HepG2 (cell line): ENCODE measurements around the gene CELF4. TPM values are rescaled to one million over a fixed set of nuclear protein-coding genes. Genes with fewer than 3 reads are reported as not detected.

Experiments
- ATAC-seq: fragments of 200-7000 bp; cut with Tn5 transposase; 3 replicates; pipeline ENCODE4 v1.9.1; 2020; ENCODE audit warnings: mild to moderate bottlenecking, moderate library complexity
- BruUV-seq: library from RNA; stranded (reverse); fragments of 400-500 nt; replicated peaks from 2 replicates; lab custom pipeline; 2021; lab: Mats Ljungman, UMichigan
- CTCF ChIA-PET: fragments of 300-600 bp; formaldehyde crosslinking; extraction: SDS; loops from one replicate; lab custom pipeline; 2021; ENCODE audit warnings: low total read pairs, inconsistent platforms, low intra/inter-chr PET ratio; lab: Yijun Ruan, JAX
- POLR2A ChIA-PET: fragments of 350-600 bp; sonication (Branson Sonifier 250); formaldehyde crosslinking; loops from one replicate; lab custom pipeline; 2020; ENCODE audit warnings: antibody characterized with exemption, inconsistent platforms; lab: Yijun Ruan, JAX
- DNase-seq: peaks from one replicate; pipeline ENCODE4 v3.0.0-alpha.2; 2015; ENCODE audit warnings: low spot score
- FAIRE-seq: peaks from 3 replicates; lab custom pipeline; 2011; peaks lifted over from hg19 to GRCh38; lab: Jason Lieb, UNC
- H2AFZ ChIP-seq: one replicate; pipeline ENCODE4 v1.6.1; 2011; ENCODE audit warnings: low read length, inconsistent platforms
- H3K27ac ChIP-seq: fragments of 300-600 bp; 3 replicates; pipeline ENCODE4 v1.8.0; 2011; ENCODE audit warnings: mixed run types, mild to moderate bottlenecking, mixed read lengths, low read length, inconsistent platforms; ENCODE audit not compliant: insufficient read depth; ENCODE audit errors: extremely low read length
- H3K27me3 ChIP-seq, 2 experiments: fragments of 200-600 bp in 1 of 2; 2 replicates in 1 of 2; 3 replicates in 1 of 2; pipeline versions ENCODE4 v1.6.0 to v1.8.0; 2011; ENCODE audit warnings: low read length in 2 of 2, mild to moderate bottlenecking in 2 of 2, moderate library complexity in 2 of 2, inconsistent platforms in 1 of 2; ENCODE audit not compliant: insufficient read depth in 2 of 2, control insufficient read depth in 1 of 2
- H3K36me3 ChIP-seq, 2 experiments: fragments of 200-600 bp in 1 of 2; replicated peaks in 1 of 2; 2 replicates in 1 of 2; 3 replicates in 1 of 2; pipeline versions ENCODE4 v1.5.1 to v1.8.0; 2011; ENCODE audit warnings: low read length in 2 of 2, inconsistent platforms in 1 of 2; ENCODE audit not compliant: insufficient read depth in 2 of 2, control insufficient read depth in 1 of 2
- H3K4me1 ChIP-seq: 2 replicates; pipeline ENCODE4 v1.5.1; 2012; ENCODE audit warnings: low read length, inconsistent platforms; ENCODE audit not compliant: insufficient read depth
- H3K4me2 ChIP-seq: 2 replicates; pipeline ENCODE4 v1.6.0; 2011; ENCODE audit warnings: low read depth, low read length, inconsistent platforms
- H3K4me3 ChIP-seq, 3 experiments: fragments of 200-600 bp in 1 of 3; sonication (generic), shearing (Covaris generic) in 1 of 3; replicated peaks in 1 of 3; 2 replicates each; pipeline ENCODE4 v1.5.1; 2011 to 2016; ENCODE audit warnings: low read length in 3 of 3, inconsistent platforms in 2 of 3, low read depth in 2 of 3, mild to moderate bottlenecking in 2 of 3, control low read depth in 1 of 3, mixed read lengths in 1 of 3; ENCODE audit not compliant: insufficient read depth in 1 of 3
- H3K79me2 ChIP-seq: one replicate; pipeline ENCODE4 v1.6.1; 2011; ENCODE audit warnings: low read length, inconsistent platforms; ENCODE audit not compliant: insufficient read depth
- H3K9ac ChIP-seq: 2 replicates; pipeline ENCODE4 v1.6.0; 2011; ENCODE audit warnings: mild to moderate bottlenecking, low read depth, low read length, inconsistent platforms; ENCODE audit not compliant: insufficient read depth
- H3K9me3 ChIP-seq: 2 replicates; pipeline ENCODE4 v1.5.1; 2012; ENCODE audit warnings: mild to moderate bottlenecking, low read length
- H4K20me1 ChIP-seq: 2 replicates; pipeline ENCODE4 v1.6.0; 2011; ENCODE audit warnings: inconsistent platforms, mild to moderate bottlenecking, low read length, moderate library complexity; ENCODE audit not compliant: insufficient read depth
- DPF2 ChIP-seq: sonication (generic); formaldehyde crosslinking; IDR thresholded peaks from 2 replicates; pipeline ENCODE4 v1.4.0; 2020; ENCODE audit warnings: mild to moderate bottlenecking, low read depth, missing genetic modification reagents, borderline replicate concordance
- MTA1 ChIP-seq: sonication (generic); formaldehyde crosslinking; IDR thresholded peaks from 2 replicates; pipeline ENCODE4 v1.4.0; 2020; ENCODE audit warnings: missing genetic modification reagents, mild to moderate bottlenecking, borderline replicate concordance
- NR2F1 ChIP-seq, 2 experiments: fragments of 450-650 bp in 1 of 2; formaldehyde crosslinking in 1 of 2; IDR thresholded peaks; 2 replicates each; pipeline versions ENCODE4 v1.5.0 to v1.6.1; 2016 to 2020; ENCODE audit warnings: mild to moderate bottlenecking in 1 of 2, missing compliant biosample characterization in 1 of 2, missing genetic modification reagents in 1 of 2, moderate library complexity in 1 of 2
- STAG1 ChIP-seq: sonication (generic); formaldehyde crosslinking; IDR thresholded peaks from 2 replicates; pipeline ENCODE4 v1.4.0; 2020; ENCODE audit warnings: missing genetic modification reagents
- ZNF263 ChIP-seq: sonication (generic); formaldehyde crosslinking; IDR thresholded peaks from 2 replicates; pipeline ENCODE4 v1.4.0; 2020; ENCODE audit warnings: missing genetic modification reagents
- ZNF577 ChIP-seq: sonication (generic); formaldehyde crosslinking; IDR thresholded peaks from 2 replicates; pipeline ENCODE4 v1.4.0; 2020; ENCODE audit warnings: mild to moderate bottlenecking, low read depth, missing genetic modification reagents, borderline replicate concordance
- WGBS: methylation state at CpG from one replicate; pipeline ENCODE4 v1.1.6; 2017; ENCODE audit warnings: low lambda C conversion rate; 5-methylcytosine and 5-hydroxymethylcytosine counted together
- in situ Hi-C: cut with HindIII; loops from 2 replicates; pipeline ENCODE4 v1.10.0; 2017; ENCODE audit warnings: low pct_unique_long_range_greater_than_20kb; ENCODE audit not compliant: extremely low pct_ligation_motif_present
- intact Hi-C: fragments of 100-400 bp; cut with micrococcal nuclease; formaldehyde crosslinking; loops from one replicate; pipeline ENCODE4 v1.10.0; 2022; ENCODE audit not compliant: unreplicated experiment
- polyA plus RNA-seq, 8 experiments: library from polyadenylated mRNA; depleted of rRNA in 3 of 8; stranded (reverse) in 7 of 8; unstranded in 1 of 8; fragments of >200 nt; fragmentation: Illumina TruSeq in 4 of 8; extraction: Trizol in 4 of 8; gene quantifications; 2 replicates each; pipeline versions ENCODE4 v1.2.1 to v1.2.3, GENCODE V29; 2011 to 2016; ENCODE audit warnings: low read depth in 4 of 8, missing spikeins in 1 of 8, mixed read lengths in 1 of 8; ENCODE audit not compliant: insufficient read depth in 1 of 8
- total RNA-seq, 5 experiments: library from RNA; depleted of rRNA; stranded (reverse); fragments of >200 nt; fragmentation: Illumina TruSeq; extraction: Trizol; gene quantifications; 2 replicates each; pipeline ENCODE4 v1.2.3, GENCODE V29; 2016; ENCODE audit warnings: low read depth in 1 of 5
- TF ChIP-seq, protein P1 (sequence below): sonication (generic); formaldehyde crosslinking; IDR thresholded peaks from 2 replicates; pipeline ENCODE4 v1.4.0; 2020; ENCODE audit warnings: missing genetic modification reagents
- TF ChIP-seq, protein P2 (sequence below): sonication (generic); formaldehyde crosslinking; IDR thresholded peaks from 2 replicates; pipeline ENCODE4 v1.5.0; 2020; ENCODE audit warnings: mild to moderate bottlenecking, missing genetic modification reagents, moderate library complexity

Gene CELF4
- total and polyA plus RNA-seq, 2 of the 13 experiments (the other 11 are each of a cell fraction or from before 2014, with no cell fraction given), result not detected

DNA sequence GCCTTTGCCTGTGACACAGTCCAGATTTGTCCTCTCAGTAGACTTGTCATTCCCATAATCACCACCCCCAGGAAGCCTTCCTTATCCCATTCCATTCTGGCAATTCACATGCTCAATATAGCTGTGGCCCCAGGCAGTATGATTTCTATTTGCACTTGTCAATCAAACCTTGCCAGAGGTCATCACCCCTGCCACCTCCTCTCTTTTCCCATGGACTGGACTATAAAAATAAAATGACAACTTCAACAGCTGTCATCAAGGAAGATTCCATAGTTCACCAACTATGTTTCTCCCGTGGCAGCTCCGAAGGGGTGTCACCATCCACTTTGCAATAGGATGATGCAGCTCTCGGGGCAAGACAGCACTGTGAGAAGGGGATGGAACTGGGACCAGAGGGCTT lies 255.7 kb downstream of the CELF4 start:
- no peak overlapping the region for H3K9ac ChIP-seq
- H3K4me1 ChIP-seq, result peaks cover 11% of the 10 kb centered on the region; the same call in 1 of the 2 replicates
- 0 out of 4 replicates have a peak, but pooled peaks of 1 of the 2 experiments have one; percentile 28 for TF ChIP-seq NR2F1 (CRISPR knock-in tag; IDR thresholded peaks at IDR 0.05)
- TF ChIP-seq, protein P1, sequence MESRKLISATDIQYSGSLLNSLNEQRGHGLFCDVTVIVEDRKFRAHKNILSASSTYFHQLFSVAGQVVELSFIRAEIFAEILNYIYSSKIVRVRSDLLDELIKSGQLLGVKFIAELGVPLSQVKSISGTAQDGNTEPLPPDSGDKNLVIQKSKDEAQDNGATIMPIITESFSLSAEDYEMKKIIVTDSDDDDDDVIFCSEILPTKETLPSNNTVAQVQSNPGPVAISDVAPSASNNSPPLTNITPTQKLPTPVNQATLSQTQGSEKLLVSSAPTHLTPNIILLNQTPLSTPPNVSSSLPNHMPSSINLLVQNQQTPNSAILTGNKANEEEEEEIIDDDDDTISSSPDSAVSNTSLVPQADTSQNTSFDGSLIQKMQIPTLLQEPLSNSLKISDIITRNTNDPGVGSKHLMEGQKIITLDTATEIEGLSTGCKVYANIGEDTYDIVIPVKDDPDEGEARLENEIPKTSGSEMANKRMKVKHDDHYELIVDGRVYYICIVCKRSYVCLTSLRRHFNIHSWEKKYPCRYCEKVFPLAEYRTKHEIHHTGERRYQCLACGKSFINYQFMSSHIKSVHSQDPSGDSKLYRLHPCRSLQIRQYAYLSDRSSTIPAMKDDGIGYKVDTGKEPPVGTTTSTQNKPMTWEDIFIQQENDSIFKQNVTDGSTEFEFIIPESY (CRISPR knock-in tag), result no peak
- in situ Hi-C loops, result no loop called here
- H2AFZ ChIP-seq, result no peak overlapping the region
- no peak overlapping the region for H3K4me2 ChIP-seq
- H4K20me1 ChIP-seq, result no peaks in the 10 kb centered on the region
- H3K36me3 ChIP-seq, result no peaks in the 10 kb centered on the region
- peaks cover 1 to 10% of the 10 kb centered on the region in 2 experiments; a peak in 1 of 5 replicates for H3K27me3 ChIP-seq
- BruUV-seq, result no TSS peak
- DNase-seq, result peak; percentile 10
- no peak overlapping the region for H3K4me3 ChIP-seq
- FAIRE-seq, result no peak
- no peaks in the 10 kb centered on the region for H3K9me3 ChIP-seq
- intact Hi-C loops, result no loop called here
- no peaks in the 10 kb centered on the region for H3K79me2 ChIP-seq
- H3K27ac ChIP-seq, result no peak overlapping the region
- CTCF ChIA-PET, result no interaction called here
- 6% methylated on average over 3 of the region's 3 CpGs for WGBS
- POLR2A ChIA-PET, result no interaction called here
- ATAC-seq, result no peak; the same call in 2 of the 3 replicates

DNA sequence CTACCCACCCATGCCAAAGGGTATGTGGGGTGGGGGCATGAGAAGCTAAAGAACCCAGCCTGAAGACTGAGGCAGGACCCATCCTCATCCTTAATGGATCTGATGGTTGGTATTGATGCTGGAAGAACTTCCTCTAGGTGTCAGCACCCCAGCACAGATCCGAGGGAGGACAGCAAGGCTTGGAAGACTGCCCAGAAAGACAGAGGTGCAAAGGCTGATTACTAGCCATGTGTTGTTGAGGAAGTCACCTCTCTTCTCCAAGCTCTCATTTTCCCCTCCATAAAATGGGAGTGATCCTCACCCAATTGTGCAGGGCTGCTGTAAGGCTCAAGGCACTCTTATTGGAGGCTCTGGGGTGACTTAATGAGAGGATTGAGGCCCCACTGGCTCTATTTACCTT lies 256.5 kb downstream of the CELF4 start:
- Histone ChIP-seq H3K4me1 (peaks cover 11% of the 10 kb centered on the region; the same call in 1 of the 2 replicates), H3K4me3 (no peak overlapping the region), H3K36me3 (no peaks in the 10 kb centered on the region), H3K4me2 (no peak overlapping the region), H3K27ac (no peak overlapping the region), H3K27me3 (peaks cover 1 to 10% of the 10 kb centered on the region in 2 experiments; a peak in 1 of 5 replicates), H4K20me1 (no peaks in the 10 kb centered on the region), H3K9ac (no peak overlapping the region), H3K79me2 (no peaks in the 10 kb centered on the region), H3K9me3 (no peaks in the 10 kb centered on the region), H2AFZ (no peak overlapping the region)
- ATAC-seq, result peak; percentile 67
- no TSS peak for BruUV-seq
- POLR2A ChIA-PET, result no interaction called here
- intact Hi-C loops, result no loop called here
- CTCF ChIA-PET, result no interaction called here
- peak; percentile 35 for DNase-seq
- FAIRE-seq, result no peak
- WGBS, result 0% methylated on average over 1 of the region's 1 CpG
- in situ Hi-C loops, result no loop called here
- TF ChIP-seq, protein P2, sequence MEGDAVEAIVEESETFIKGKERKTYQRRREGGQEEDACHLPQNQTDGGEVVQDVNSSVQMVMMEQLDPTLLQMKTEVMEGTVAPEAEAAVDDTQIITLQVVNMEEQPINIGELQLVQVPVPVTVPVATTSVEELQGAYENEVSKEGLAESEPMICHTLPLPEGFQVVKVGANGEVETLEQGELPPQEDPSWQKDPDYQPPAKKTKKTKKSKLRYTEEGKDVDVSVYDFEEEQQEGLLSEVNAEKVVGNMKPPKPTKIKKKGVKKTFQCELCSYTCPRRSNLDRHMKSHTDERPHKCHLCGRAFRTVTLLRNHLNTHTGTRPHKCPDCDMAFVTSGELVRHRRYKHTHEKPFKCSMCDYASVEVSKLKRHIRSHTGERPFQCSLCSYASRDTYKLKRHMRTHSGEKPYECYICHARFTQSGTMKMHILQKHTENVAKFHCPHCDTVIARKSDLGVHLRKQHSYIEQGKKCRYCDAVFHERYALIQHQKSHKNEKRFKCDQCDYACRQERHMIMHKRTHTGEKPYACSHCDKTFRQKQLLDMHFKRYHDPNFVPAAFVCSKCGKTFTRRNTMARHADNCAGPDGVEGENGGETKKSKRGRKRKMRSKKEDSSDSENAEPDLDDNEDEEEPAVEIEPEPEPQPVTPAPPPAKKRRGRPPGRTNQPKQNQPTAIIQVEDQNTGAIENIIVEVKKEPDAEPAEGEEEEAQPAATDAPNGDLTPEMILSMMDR (CRISPR knock-in tag), result peak; percentile 30; the same call in 1 of the 2 replicates
- no peak for TF ChIP-seq MTA1
- no peak for TF ChIP-seq ZNF577 (CRISPR knock-in tag)
- peak; percentile 42; the same call in 1 of the 2 replicates for TF ChIP-seq ZNF263 (CRISPR knock-in tag)
- no peak for TF ChIP-seq DPF2 (CRISPR knock-in tag)
- peak; percentile 15; the same call in 1 of the 2 replicates for TF ChIP-seq STAG1 (CRISPR knock-in tag)
